ENCODE data around the gene ABO. TPM values are rescaled to one million over a fixed set of nuclear protein-coding genes. Genes with fewer than 3 reads are reported as not detected.

Gene ABO
- total and polyA plus RNA-seq, 2 donors (not counting 3 experiments of a cell fraction or from before 2014, with no cell fraction given): not detected

DNA sequence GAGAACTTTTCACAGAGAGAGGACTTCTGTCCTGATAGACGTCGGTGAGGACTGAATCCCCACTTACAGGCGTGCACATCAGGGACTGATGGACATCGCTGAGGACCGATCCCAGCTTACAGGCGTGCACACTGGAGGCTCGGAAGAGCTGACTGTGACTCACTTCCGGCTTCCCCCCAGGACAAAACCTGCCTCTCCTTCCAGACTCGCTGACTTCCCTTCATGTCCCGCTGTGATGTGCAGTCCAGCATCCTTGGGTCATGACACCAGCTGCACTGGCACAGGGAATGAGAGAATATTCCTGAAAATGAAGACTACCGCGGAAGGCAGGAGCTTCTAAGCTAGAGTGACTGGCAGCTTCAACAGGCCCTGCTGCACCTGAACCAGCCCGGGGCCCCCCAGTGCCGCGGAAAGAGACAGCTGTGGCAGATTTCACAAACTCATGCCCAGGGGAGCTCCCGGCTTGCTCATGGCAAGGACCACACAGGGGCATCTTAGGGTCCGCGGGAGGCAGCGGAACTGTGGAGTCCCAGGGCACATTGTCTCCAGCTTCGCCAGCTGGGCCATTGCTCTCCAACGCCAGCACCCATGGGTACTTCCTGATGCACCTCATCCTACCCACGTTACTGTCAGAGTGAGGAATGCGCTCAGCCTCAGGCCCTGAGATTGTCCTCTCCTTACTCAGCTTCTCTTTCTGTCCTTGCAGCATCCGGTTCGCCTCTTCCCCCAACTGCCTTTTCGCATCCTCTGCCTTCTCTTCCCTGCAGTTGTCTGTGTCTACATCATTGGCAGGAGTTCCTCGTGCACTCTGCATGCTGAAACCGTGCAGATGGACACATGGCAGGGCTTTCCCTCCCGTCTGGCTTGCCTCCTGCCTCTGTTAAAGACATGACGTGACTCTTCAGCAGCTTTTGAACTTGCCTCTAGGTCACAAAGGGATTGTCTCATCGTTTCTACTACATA lies 31.5 kb upstream of the ABO start:
- ChIA-PET CTCF (interaction anchor here (1.2 to 2.1 kb wide), 3 partner anchors 24 to 121 kb away, joined by 5 to 7 read pairs (median 6); no protein-coding TSS in a partner anchor), POLR2A (no interaction called here)
- Histone ChIP-seq H3K27me3 (ENCODE audit: control insufficient read depth in 2 of 2, insufficient read depth in 2 of 2, low read length in 2 of 2) (peaks cover 0 to 4% of the 10 kb centered on the region in 2 experiments), H3K9ac (replicated peaks; ENCODE audit: extremely low read depth, insufficient read depth, low read length) (no peak overlapping the region), H3K79me2 (ENCODE audit: control insufficient read depth, insufficient read depth, low read length) (no peaks in the 10 kb centered on the region), H3K4me2 (ENCODE audit: insufficient read depth, low read length) (no peak overlapping the region), H3K36me3 (ENCODE audit: control insufficient read depth in 2 of 2, extremely low read depth in 1 of 2, insufficient read depth in 2 of 2, low read length in 2 of 2) (no peaks in the 10 kb centered on the region), H3K9me1 (replicated peaks; ENCODE audit: control insufficient read depth, extremely low read depth, insufficient read depth, low read length) (no peaks in the 10 kb centered on the region), H3K27ac (ENCODE audit: insufficient read depth, low read depth, low read length) (no peak overlapping the region), H3K4me1 (ENCODE audit: control insufficient read depth, extremely low read depth, insufficient read depth, low read length) (no peaks in the 10 kb centered on the region), H3K9me3 (replicated peaks; ENCODE audit: control insufficient read depth, insufficient read depth, low read length) (no peaks in the 10 kb centered on the region), H4K20me1 (replicated peaks; ENCODE audit: control insufficient read depth, extremely low read depth, insufficient read depth, low read length) (no peaks in the 10 kb centered on the region), H2AFZ (ENCODE audit: low read depth, low read length) (no peak overlapping the region), H3K4me3 (replicated peaks in 1 of 3; ENCODE audit: insufficient read depth in 1 of 3, low read depth in 1 of 3, low read length in 3 of 3) (no peak overlapping the region)
- no peak for DNase-seq (ENCODE audit: low read depth, low spot score)
- dilution Hi-C loops (cut with MboI; ENCODE audit: extremely low pct_ligation_motif_present, low sequenced_read_pairs) (no loop called here), intact Hi-C loops (cut with micrococcal nuclease) (no loop called here)
- BruUV-seq (replicated peaks): no TSS peak
- TF ChIP-seq EZH2 (IDR thresholded peaks at IDR 0.05; ENCODE audit: borderline replicate concordance, low read depth, low read length, severe bottlenecking) (no peak), FOS (IDR thresholded peaks at IDR 0.05; ENCODE audit: borderline replicate concordance, insufficient read depth, low read length) (no peak), JUN (IDR thresholded peaks at IDR 0.05; ENCODE audit: borderline replicate concordance, insufficient read depth, insufficient read length, low read depth) (no peak)
- no peak for FAIRE-seq

GRCh38 chr9:133305731-133306130 lies 30.7 kb upstream of the ABO start:
- DNase-seq (ENCODE audit: low read depth, low spot score) (no peak), FAIRE-seq (no peak)
- Histone ChIP-seq H4K20me1 (replicated peaks; ENCODE audit: control insufficient read depth, extremely low read depth, insufficient read depth, low read length) (no peaks in the 10 kb centered on the region), H3K4me2 (ENCODE audit: insufficient read depth, low read length) (no peak overlapping the region), H3K27me3 (ENCODE audit: control insufficient read depth in 2 of 2, insufficient read depth in 2 of 2, low read length in 2 of 2) (peaks cover 0 to 4% of the 10 kb centered on the region in 2 experiments), H3K4me3 (replicated peaks in 1 of 3; ENCODE audit: insufficient read depth in 1 of 3, low read depth in 1 of 3, low read length in 3 of 3) (no peak overlapping the region), H3K4me1 (ENCODE audit: control insufficient read depth, extremely low read depth, insufficient read depth, low read length) (no peaks in the 10 kb centered on the region), H3K9me1 (replicated peaks; ENCODE audit: control insufficient read depth, extremely low read depth, insufficient read depth, low read length) (no peaks in the 10 kb centered on the region), H3K36me3 (ENCODE audit: control insufficient read depth in 2 of 2, extremely low read depth in 1 of 2, insufficient read depth in 2 of 2, low read length in 2 of 2) (no peaks in the 10 kb centered on the region), H3K79me2 (ENCODE audit: control insufficient read depth, insufficient read depth, low read length) (no peaks in the 10 kb centered on the region), H3K27ac (ENCODE audit: insufficient read depth, low read depth, low read length) (no peak overlapping the region), H3K9me3 (replicated peaks; ENCODE audit: control insufficient read depth, insufficient read depth, low read length) (no peaks in the 10 kb centered on the region), H3K9ac (replicated peaks; ENCODE audit: extremely low read depth, insufficient read depth, low read length) (no peak overlapping the region), H2AFZ (ENCODE audit: low read depth, low read length) (no peak overlapping the region)
- ChIA-PET CTCF (interaction anchor here (2.1 kb wide), 1 partner anchor 67 kb away, joined by 6 read pairs; no protein-coding TSS in a partner anchor), POLR2A (no interaction called here)
- intact Hi-C loops (cut with micrococcal nuclease) (no loop called here), dilution Hi-C loops (cut with MboI; ENCODE audit: extremely low pct_ligation_motif_present, low sequenced_read_pairs) (no loop called here)
- no TSS peak for BruUV-seq (replicated peaks)
- no peak for TF ChIP-seq EZH2 (IDR thresholded peaks at IDR 0.05; ENCODE audit: borderline replicate concordance, low read depth, low read length, severe bottlenecking)
- no peak for TF ChIP-seq JUN (IDR thresholded peaks at IDR 0.05; ENCODE audit: borderline replicate concordance, insufficient read depth, insufficient read length, low read depth)
- TF ChIP-seq GATA2 (IDR thresholded peaks at IDR 0.05; ENCODE audit: insufficient read depth, insufficient read length, low read depth, low read length): no peak
- no peak for TF ChIP-seq POLR2A (IDR thresholded peaks at IDR 0.05; ENCODE audit: low read depth, low read length)
- TF ChIP-seq, protein P1, sequence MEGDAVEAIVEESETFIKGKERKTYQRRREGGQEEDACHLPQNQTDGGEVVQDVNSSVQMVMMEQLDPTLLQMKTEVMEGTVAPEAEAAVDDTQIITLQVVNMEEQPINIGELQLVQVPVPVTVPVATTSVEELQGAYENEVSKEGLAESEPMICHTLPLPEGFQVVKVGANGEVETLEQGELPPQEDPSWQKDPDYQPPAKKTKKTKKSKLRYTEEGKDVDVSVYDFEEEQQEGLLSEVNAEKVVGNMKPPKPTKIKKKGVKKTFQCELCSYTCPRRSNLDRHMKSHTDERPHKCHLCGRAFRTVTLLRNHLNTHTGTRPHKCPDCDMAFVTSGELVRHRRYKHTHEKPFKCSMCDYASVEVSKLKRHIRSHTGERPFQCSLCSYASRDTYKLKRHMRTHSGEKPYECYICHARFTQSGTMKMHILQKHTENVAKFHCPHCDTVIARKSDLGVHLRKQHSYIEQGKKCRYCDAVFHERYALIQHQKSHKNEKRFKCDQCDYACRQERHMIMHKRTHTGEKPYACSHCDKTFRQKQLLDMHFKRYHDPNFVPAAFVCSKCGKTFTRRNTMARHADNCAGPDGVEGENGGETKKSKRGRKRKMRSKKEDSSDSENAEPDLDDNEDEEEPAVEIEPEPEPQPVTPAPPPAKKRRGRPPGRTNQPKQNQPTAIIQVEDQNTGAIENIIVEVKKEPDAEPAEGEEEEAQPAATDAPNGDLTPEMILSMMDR (IDR thresholded peaks at IDR 0.05; ENCODE audit: extremely low read depth in 1 of 2, insufficient read depth in 1 of 2, low read depth in 1 of 2, low read length in 2 of 2): no peak
- no peak for TF ChIP-seq POLR2AphosphoS5 (IDR thresholded peaks at IDR 0.05; ENCODE audit: insufficient read depth, low read depth, low read length)

Data from endothelial cell of umbilical vein (primary cell).